GM19035 (cell line): ENCODE data around the gene VAMP3.

Experiments
- ATAC-seq: cut with Tn5 transposase; IDR thresholded peaks from one replicate; pipeline ENCODE4 v1.9.1; 2021; ENCODE audit not compliant: unreplicated experiment

Gene VAMP3

DNA sequence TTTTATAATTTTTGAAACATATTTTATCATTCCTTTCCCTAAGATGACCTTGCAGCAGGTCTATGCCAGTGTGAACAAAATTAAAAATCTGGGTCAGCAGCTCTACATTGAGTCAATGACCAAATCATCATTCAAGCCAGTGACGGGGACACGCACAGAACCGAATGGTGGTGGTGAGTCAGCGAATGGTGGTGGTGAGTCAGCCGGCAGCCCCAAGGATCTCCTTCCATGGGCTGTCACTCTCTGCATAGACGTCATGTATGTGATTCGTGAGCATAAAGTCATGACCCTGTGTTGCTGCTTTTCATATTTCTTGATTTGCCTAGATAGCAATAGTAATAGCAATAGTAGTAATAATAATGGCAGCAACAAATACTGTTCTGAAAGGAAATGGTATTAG, 39.3 kb downstream of the VAMP3 start:
- ATAC-seq = no peak

DNA sequence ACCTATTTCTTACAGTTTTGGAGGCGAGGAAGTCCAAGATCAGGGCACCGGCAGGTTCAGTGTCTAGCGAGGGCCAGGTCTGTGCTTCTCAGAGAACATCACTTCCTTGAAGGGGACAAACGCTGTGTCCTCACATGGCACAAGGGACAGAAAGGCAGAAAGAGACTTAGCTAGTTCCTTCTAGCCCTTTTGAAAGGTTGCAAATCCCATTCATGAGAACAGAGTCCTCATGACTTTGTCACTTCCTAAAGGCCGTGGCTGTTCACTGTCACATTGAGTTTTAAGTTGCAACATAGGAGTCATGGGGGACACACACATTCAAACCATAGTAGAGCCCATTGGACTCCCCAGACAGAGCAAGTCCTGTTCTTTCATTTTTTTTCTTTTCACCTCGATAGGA, 40.4 kb downstream of the VAMP3 start:
- ATAC-seq = no peak

DNA sequence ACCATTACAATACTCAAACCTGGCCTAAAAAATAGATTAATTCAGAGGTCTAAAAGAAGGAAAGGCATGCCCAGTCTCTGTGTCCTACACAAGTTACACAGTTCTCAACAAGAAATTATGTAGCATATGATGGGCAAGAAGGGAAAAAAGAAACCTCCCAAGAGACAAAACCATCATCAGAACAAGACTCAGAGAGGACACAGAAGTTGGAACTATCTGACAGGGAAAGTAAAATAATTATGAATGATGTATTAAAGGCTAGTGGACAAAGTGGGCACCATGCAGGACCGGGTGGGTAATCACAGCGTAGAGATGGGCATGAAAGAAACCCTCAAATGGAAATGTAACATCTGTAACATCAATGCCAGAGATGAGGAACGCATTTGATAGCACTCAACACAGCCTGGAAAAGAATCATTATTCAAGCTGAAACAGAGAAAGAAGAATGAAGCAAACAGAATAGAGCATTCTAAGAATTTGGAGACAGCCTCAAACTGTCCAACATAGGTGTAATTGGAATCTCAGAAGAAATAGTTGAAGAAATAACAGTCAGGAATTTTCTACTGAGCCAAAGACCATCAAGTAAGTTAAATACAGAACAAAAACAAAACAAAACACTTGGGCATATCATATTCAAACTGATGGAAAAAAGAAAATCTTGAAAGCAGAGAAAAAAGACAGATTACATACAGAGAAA, 42.7 kb downstream of the VAMP3 start:
- ATAC-seq = no peak

DNA sequence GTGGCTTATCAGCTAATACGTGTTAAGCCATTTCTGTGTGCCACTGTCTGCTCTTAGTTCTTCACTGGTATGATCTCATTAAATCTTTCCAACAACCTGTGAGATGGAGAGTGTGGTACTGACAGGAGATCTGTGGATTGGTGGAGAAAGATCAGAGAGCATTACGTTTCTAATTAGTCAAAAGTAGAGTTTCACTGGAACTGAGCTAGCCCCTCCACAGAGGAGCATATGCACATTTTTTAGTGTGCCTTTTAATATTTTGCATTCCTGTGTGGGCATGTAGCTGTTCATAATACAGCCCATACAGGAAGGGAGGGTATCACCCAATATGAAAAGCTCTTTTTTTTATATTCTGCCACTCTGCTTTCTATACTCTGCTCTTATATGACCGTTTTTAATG, 50.2 kb downstream of the VAMP3 start:
- no peak for ATAC-seq

DNA sequence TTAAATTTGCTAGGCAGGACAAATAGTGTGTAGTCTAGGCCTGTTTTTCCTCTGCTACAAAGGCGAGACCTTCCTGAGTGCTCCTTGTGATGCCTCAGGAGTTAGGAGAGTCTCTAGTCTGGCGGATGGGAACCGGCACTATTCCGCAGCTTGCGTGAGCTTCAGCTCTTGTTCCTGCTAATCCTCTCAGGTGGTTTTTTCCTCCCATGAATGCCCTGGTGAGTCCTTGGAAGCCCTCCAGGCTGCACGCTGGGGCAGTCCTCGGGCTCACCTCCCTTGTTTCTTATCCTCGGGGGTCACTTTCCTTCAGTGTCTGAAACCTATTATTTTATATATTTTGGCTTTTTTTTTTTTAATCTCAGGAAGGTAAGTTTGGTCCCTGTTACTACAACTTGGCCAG, 53.6 kb downstream of the VAMP3 start:
- no peak for ATAC-seq

DNA sequence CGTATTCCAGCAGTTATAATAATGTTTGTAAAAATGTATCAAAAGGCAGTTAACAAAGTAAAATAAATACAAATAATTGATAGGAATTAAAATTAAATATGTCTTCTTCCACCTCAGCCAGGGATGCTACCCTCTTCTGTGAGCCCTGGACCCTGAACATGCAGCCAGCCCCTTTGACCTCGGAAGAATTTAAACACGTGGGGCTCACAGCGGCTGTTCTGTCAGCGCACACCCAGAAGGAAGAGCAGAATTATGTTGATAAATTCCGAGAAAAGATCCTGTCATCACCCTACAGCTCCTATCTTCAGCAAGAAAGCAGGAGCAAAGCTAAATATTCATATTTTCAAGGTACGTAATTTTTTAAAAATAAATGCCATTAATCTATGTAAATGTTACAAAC, 55.3 kb downstream of the VAMP3 start:
- ATAC-seq = no peak

DNA sequence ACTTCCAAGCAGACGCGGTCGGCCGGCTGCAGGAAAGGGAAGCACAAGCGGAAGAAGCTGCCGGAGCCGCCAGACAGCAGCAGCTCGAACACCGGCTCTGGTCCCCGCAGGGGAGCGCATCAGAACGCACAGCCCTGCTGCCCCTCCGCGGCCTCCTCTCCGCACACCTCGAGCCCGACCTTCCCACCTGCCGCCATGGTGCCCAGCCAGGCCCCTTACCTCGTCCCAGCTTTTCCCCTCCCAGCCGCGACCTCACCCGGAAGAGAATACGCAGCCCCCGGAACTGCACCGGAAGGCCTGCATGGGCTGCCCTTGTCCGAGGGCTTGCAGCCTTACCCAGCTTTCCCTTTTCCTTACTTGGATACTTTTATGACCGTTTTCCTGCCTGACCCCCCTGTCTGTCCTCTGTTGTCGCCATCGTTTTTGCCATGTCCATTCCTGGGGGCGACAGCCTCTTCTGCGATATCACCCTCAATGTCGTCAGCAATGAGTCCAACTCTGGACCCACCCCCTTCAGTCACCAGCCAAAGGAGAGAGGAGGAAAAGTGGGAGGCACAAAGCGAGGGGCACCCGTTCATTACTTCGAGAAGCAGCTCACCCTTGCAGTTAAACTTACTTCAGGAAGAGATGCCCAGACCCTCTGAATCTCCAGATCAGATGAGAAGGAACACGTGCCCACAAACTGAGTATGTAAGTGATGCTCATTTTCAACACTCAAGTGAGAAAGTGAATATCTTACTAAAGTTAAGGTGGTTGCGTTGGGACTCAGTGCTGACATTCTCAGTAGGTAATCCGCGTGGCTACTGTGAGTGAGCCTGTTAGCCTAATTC, 56.2 kb downstream of the VAMP3 start:
- no peak for ATAC-seq
